ENCODE measurements around the gene BRF1.

BRF1 gene

DNA sequence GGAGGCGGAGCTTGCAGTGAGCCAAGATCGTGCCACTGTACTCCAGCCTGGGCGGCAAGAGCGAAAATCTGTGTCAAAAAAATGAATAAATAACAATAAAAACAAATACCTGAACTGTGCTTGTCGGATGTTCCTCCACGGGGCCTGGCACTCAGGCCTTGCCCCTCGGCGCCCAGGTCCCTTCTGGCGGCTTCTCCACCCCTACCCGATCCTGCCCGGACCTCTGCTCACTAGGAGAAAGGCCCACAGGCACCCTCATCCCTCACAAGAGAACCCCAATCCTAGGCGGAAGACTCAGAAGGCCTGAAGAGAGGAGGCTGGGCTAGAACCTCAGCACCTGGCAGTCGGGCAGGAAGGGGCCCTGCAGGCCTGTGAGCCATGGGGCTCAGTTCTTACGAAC is 73.5 kb downstream of the BRF1 start:
- DNase-seq (ENCODE audit: low spot score), result no peak

DNA sequence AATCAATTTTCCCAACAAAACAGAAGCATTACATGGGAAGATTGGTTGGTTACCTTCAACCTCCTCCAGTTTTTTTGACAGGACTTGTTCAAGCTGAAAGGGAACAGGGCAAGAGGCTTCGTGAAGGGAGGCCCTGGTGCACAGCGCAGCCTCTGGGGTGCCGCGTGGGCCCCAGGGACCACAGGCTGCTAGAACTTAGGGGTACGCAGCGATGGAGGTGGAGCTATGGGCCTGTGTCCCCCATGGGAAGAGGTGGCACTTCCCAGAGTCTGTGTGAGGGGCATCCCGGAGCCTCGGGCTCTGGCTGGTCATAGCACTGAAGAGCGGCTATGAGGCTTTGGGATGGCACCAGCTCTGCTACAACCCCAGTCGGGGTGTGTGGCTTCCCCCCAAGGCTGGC is 74.6 kb downstream of the BRF1 start:
- no peak for DNase-seq (ENCODE audit: low spot score)

DNA sequence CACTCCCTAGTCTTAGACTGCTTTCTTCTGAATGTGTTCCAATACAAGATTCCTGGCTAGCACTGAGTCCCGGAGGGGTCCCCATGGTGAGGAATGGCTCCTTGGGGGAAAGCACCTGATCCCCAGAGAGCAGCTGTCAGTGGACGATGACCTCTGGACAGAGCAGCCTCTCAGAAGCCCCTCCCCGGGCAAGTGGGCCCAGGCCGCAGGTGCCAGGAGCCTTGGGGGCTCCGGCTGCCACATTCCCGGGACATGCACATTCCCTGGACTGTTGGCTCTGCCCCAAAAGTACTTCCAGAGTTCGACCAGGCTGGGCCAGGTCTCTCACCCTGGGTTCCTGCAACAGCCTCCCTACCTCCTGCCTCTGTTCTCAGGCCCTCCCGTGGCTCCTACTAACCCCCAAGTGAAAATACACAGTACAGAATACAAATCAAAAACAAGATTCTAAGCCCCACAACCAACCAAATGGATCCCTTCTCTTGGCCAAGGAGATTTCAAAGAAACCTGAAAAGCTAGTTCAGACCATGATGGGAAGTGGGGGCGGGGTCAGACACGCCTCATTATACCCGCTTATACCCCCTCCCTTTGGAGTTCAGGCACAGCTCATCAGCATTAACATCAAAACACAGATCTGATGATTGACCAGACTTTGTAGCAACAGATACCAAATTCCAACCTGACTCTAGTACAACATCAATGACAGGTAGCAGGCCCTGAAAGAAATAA is 75.8 kb downstream of the BRF1 start:
- DNase-seq (ENCODE audit: low spot score), result no peak

DNA sequence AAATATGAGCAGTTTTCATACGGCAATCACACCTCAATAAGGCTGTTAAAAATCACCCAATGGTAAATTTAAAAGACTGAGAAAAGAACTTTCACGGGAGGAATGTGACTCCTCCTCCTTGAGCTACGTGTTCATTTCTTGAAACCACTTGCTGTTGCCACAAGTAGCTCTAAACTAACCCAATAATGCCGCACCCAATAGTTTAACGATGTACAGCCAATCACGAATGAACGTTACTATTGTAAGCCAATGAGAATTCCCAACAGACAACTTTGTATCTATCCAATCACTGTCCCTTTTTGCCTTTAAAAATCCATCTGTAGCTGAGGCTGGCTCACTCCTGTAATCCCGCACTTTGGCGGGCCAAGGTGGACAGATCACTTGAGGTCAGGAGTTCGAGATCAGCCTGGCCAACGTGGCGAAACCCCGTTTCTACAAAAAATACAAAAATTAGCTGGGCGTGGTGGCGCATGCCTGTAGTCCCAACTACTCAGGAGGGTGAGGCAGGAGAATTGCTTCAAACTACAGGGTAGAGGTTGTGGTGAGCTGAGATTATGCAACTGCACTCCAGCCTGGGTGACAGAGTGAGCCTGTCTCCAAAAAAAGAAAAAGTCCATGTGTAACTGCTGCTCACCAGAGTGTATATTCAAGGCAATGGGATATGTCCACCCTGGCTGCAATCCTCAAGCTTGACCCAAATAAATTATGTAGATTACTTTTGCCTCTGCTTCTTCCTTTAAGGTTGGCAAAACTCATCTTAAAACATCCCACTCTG is 76.8 kb downstream of the BRF1 start:
- DNase-seq (ENCODE audit: low spot score), result no peak

DNA sequence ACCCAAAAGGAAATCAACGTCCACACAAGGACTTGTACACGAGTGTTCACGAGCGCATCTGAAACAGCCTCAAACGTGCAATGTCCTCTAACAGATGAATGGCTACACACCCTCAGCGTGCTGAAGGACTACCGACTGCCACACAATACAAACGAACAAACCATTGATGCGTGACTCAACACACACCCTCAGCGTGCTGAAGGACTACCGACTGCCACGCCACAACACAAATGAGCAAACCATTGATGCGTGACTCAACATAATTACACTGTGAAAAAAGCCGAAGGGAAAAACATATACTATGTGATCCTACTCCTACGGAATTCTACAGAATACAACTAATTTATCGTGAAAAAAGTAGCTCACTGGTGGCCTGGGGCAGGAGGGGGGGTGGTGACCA is 77.5 kb downstream of the BRF1 start:
- no peak for DNase-seq (ENCODE audit: low spot score)

DNA sequence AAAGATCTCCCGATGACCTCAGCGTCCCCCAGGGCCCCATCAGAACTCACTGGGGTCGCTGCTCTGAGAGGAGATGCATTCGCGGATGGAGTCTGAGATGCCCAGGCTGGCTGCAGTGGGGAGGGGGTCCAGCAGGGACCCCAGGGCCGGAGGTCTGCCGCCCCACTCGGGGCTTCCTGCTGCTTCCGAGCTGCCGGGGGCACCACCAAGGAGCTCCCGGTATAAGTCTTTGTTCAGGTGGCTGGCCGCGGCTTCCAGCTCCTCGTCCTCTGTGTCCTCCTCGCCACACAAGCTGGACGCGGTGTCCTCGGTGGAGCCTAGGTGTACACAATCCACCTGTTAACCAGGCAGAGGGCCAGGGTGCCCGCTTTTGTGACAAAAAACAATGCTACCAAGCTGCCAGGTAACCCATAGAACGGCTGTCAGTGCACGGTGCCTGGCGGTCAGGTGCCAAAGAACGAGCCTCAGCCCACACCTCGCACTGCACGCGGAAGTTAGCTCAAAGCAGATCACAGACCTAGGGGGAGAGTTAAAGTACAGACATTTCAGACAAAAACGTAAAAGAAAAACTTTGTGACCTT is 79.1 kb downstream of the BRF1 start:
- no peak for DNase-seq (ENCODE audit: low spot score)

DNA sequence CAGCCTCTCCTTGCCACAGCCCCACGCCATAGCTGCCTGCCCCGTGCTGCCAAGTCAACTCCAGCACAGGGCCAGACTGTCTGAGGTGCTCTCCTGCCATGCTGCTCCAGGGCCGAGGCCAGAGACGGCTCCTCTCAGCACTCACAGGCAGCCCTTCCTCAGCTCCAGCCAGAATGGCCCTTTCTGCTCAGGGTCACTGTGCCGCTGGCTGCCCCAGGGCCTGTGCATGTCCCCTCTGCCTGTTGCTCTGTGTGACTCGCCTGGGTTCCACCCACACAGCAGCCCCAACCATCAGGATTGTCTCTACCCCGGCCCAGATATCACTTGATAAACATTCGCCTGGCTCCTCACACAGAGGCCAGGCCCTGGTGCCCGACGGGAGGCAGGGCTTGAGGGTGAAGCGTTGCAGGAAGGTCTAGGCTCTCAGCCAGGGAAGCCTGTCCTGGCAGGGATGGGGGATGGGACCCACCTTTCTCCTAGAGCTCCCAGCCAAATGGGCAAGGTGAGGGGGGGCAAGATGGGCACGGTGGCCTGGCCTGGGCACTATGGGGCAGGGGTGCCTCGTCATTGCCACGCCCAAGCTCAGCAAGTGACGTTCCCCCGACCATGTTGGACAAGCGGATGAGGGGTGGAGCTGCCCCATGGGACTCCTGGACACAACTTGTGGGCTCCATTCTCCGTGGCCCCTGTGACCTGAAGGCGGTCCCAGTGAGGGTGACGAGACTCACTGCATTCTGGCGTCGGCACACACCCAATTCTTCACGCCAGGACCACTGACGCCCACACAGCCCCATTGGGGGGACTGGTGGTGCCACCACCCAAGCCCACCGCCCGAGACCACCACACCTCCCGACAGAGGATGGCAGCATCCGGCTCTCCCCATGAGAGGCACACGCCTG is 79.9 kb downstream of the BRF1 start:
- no peak for DNase-seq (ENCODE audit: low spot score)

DNA sequence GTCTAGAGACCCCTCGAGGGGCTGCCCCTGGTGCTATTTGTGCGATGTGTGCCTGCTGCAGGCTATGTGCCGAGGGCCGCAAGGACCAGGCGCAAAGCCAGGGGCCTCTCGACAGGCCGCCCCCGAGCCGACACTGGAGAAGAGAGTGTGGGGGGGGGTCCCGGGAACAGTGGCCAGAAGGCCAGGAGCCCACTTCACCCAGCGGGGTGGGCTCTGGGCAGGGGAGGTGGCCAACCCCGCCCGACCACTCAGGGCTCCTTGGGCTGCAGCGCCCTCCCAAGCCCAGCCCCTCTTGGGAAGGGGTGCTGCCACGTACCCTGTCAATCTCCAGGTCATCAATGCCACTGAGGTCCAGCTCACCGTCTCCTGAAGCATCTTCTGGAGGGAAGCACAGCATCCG is 81.0 kb downstream of the BRF1 start:
- no peak for DNase-seq (ENCODE audit: low spot score)

DNA sequence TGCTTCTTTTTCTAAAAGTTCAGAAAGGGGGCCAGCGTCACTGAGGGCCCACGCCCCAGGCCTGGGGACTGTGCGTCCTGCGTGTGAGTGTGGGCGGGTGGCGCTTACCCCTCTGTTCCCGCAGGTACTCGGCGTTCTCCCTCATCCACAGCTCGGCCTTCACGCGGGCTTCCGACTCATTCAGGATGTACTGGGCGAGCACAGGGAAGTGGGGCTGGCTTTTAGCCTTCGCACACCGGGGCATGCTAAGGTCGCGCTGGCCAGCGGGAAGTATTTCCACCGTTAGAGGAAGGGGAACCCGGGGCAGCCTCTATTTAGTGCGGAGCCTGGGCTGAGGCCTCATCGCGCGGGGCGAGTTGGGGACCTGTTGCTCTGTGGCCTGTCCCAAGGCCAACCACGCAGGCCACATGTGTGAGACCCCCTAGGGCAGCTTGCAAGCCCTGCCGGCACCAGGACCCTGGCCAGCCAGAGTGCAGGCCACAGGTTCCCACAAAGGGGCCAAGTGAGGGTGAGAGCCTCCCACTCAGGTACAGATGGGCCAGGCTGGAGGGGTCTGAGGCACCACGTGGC is 81.7 kb downstream of the BRF1 start:
- no peak for DNase-seq (ENCODE audit: low spot score)

DNA sequence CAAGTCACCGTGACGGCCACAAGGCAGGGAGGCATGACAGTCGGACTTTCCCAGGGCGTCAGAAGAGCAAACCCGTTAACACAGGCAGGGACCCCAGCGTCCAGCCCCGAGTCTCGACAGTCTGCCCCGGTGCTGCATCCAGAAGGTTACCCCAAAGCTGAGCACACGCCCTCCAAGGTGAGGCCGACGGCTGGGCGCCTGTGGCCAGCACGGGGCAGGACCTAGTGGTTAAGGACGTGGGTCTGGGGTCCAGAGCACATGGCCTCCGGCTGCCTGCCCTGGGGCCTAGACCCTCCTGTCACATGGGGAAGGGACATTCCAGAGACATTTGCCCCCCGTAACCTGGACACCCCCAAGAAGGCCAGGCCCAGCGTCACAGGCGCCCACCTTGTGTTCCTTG is 82.2 kb downstream of the BRF1 start:
- no peak for DNase-seq (ENCODE audit: low spot score)

DNA sequence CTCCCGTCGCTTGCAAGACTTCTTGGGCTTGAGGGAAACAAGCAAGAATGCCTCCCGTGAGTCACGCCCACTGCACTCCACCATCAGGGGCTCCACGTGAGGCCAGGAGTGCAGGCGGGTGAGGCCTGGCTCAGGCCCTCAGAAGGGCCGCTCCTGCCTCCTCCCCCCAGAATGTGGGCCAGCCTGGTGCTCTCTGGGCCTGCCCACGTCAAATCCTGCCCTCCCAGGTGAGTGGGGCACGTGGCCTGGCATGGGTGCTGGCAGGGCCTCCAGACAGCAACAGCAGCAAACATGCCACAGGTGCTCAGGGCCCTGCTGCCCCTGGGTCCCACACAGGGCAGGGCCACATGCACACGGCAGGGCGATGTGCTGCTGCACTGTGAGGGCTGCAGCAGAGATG is 83.0 kb downstream of the BRF1 start:
- no peak for DNase-seq (ENCODE audit: low spot score)

DNA sequence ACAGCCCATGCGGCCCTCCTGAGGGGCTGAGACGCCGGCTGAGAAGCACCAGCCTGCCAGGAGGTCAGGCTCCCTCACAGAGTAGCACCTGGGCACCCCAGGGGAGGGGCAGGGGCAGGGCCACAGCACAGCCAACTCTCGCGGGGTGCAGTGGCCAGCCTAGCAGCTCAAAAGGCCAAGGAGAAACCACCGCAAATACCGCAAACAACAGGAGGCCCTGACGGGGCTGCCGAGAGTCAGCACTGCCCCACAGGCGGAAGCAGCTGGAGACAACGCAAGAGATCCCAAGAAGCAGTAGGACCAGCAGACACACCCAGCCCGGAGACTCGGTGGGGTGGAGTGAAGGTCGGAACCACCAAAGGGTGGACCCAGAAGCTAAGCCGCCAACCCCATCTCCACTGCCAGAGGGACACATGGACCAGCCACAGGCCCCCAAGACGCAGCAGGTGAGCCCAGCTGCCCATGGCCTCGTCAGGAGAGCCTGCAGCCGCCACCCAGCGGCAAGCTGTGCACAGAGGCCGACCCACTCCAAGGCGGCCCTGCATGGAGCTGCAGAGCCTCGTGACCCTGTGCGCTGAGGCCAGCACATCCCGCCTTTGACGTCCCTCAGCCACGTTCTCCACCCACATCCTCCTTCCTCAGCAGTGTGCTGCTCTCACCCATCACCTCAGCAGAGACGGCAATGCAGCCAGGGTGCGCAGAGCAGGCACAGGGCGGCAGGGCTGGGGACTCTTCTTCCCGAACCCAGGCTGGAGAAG is 84.1 kb downstream of the BRF1 start:
- DNase-seq (ENCODE audit: low spot score), result no peak

DNA sequence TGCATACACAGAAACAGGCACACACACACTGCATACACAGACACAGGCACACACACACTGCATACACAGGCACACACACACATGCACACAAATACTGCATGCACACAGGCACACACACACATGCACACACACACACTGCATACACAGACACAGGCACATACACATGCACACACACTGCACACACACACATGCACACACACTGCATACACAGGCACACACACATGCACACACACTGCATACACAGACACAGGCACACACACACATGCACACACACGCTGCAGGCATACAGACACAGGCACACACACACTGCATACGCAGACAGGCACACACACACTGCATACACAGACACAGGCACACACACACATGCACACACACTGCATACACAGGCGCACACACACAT is 85.2 kb downstream of the BRF1 start:
- DNase-seq (ENCODE audit: low spot score), result no peak

DNA sequence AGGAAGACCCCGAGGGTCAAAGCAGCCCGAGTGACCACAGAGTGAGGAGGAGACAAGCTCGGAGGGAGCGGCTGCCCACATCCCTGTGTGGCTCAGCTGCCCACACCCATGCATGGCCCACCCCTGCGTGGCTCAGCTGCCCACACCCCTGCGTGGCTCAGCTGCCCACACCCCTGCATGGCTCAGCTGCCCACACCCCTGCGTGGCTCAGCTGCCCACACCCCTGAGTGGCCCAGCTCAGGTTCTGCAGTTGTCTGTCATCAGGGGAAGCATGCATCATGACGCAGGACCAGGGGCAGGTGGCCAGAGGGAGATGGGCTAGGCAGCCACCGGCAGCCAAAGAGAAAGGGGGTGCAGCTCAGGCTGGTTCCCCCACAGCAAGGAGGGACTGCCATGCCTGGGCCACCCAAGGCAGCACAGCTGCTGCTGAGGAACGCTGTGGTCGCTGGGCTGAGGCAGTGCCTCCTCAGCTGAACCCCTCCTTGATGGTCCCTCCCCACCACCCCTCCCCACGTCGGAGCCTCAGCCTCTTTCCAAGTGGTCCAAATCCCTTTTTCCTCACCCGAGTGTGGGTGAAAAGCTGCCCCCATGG is 86.4 kb downstream of the BRF1 start:
- no peak for DNase-seq (ENCODE audit: low spot score)

DNA sequence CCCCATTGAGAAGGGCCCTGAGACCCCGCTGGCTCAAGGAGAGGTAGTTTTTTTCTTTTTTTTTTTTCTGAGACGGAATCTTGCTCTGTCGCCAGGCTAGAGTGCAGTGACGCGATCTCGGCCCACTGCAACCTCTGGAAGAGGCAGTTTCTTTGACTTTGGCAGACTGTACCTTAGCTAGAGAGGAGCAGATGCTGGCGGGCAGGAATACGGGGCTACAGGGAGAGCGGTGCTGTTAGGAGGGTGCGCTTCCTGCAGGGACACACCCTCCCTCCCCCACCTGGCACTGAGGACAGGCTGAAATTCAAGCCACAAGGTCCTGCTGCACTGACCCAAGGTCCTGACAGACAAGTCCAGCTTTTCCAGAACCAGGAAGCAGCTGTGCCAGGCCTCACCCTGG is 87.4 kb downstream of the BRF1 start:
- no peak for DNase-seq (ENCODE audit: low spot score)

DNA sequence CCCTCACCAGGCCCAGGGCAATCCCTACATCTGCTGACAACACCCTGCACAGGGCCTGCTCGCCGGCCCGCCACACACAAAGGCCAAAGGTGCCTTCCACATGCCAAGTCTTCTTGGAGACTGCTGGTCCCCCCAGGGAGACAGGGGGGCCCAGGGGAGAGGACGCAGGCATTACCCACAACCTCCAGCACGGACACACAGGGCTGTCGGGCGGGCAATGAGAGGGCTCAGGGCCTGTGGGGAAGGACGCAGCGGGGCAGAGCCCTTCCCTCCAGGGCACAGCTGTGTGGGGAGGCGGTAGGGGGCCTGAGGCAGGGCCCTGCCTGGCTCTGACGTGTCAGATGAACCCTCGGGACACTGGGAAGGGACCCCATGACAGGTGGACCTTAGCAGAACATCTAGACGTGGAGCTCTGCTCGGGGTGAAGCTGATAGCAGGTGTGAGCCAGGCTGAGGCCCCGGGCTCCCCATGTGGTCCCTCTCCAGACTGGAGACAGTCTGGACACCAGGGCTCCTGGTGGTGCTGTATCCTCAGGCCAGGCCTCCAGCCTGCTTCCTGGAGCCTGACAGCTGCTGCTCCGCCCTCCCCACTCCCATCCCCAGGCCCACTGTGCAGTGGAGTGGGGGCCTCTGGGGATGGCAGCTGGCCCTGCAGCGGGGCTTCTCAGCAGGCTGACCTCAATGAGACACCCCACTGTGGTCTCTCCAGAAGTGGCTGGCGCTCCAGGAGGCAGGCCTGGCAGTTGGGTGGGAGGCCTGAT is 88.1 kb downstream of the BRF1 start:
- no peak for DNase-seq (ENCODE audit: low spot score)

DNA sequence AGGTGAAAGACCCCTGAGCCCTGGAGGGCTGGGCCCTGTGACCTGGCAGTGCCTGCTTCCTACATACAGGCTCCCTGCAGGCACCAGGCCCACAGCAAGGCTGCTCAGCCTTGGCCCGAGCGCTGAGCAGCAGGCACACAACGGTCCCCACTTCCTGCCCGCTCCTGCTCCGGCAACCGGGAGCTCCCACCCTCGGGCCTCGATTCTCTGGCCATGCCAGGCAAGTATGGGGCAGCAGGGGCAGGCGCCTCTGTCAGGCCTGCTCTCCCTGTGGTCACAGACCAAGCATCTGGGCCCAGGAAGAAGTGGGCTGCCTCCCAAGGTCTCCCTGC is 89.1 kb downstream of the BRF1 start:
- no peak for DNase-seq (ENCODE audit: low spot score)

DNA sequence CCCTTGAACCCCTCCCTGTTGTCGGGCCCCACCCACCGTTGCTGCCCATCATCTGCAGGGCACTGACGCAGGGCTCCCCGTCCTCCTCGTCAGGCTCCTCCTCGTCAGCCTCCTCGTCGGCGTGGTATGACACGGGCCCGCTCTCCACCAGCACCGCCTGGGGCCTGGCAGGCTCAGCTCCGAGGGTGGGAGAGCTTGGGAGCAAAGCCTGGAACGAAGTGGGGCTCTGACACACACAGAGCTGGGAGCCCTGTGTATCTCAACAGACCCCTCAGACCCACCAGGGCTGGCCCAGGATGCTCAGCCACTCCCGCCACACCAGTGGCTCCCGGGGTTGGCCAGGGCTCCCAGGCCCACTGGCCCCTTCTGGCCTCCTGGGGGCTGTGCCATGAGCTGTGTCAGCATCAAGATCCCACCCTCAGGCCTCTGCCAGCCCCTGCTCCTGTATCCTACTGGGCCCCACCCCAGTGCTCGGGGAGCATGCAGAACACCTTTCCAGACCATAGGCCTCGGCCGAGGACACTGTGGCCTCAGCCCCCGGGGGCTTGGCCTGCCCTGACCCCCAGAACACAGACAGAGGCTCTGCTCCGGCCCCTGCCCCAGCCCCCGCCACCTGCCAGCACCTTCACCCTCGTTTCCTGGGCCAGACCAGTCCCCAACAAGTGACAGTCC is 89.6 kb downstream of the BRF1 start:
- no peak for DNase-seq (ENCODE audit: low spot score)

DNA sequence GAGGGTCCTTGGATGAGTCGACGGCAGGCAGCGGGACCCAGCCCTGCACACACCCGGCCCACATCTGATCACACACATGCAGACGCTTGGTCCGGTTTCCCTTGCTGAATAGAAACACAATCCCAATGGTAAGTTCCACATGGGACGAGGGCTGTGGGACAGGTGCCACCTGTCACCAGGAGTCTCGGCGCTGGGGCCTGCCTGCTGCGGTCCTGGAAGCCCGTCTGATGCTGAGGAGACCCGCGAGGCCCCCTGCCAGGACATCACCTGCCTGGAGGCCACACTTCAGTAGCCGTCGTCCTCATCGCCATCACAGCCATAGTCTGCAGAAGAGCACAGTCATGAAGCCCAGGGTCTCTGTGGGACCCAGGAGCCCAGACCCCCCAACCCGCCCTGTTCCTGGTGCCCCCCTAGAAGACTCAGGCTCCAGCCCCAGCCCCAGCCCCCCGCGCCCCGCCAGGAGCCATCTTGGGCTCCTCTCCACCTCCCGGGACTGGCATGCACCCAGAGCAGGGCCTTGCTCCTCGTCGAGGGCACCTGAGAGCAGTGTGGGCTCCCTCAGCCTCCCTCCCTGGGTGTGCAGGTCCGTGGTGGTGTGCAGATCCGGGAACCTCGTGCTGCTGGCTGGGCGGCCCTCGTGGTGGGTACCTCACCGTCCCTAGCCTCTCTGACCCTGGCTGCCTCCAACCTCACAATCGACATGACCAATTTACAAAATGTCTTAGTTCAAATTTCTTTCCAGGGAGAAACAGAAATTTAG is 90.4 kb downstream of the BRF1 start:
- no peak for DNase-seq (ENCODE audit: low spot score)
